HCT116 (cell line): ENCODE measurements around the gene CLDN20. TPM values are rescaled to one million over a fixed set of nuclear protein-coding genes. Genes with fewer than 3 reads are reported as not detected.

Experiments used
- ATAC-seq: fragments of 200-7000 bp; cut with Tn5 transposase; 2 replicates; pipeline ENCODE4 v1.9.1; 2020; ENCODE audit warnings: mild to moderate bottlenecking, moderate library complexity
- BruUV-seq: library from RNA; stranded (reverse); fragments of 400-500 nt; replicated peaks from 2 replicates; lab custom pipeline; 2021; lab: Mats Ljungman, UMichigan
- CTCF ChIA-PET: fragments of 300-600 bp; sonication (Branson Sonifier 250); formaldehyde crosslinking; loops from one replicate; lab custom pipeline; 2021; ENCODE audit warnings: antibody characterized with exemption; lab: Charles Lee
- POLR2A ChIA-PET: fragments of 300-600, 350-600 bp; sonication (Branson Sonifier 250); formaldehyde crosslinking; loops from one replicate; lab custom pipeline; 2021; ENCODE audit warnings: antibody characterized with exemption; lab: Charles Lee
- RAD21 ChIA-PET, 2 experiments: fragments of 300-600 bp; sonication (Branson Sonifier 250); formaldehyde crosslinking; loops; one replicate each; lab custom pipeline; 2023; ENCODE audit warnings: low total read pairs in 2 of 2; ENCODE audit not compliant: uncharacterized antibody in 2 of 2, unreplicated experiment in 2 of 2, low non-redundant PET in 1 of 2; lab: Charles Lee
- DNase-seq: peaks from one replicate; pipeline ENCODE4 v3.0.0-alpha.2; 2010; ENCODE audit warnings: low read depth, low spot score
- H2AFZ ChIP-seq: fragments of 200-600 bp; shearing (Covaris generic), sonication (generic); 2 replicates; pipeline ENCODE4 v1.6.1; 2017; ENCODE audit warnings: low read depth, mixed run types, mixed read lengths, antibody characterized with exemption, low read length; ENCODE audit not compliant: poor library complexity, severe bottlenecking
- H3K27ac ChIP-seq: 2 replicates; pipeline ENCODE4 v1.5.1; 2012; ENCODE audit warnings: low read depth, low read length
- H3K27me3 ChIP-seq: fragments of 200-600 bp; sonication (generic); 2 replicates; pipeline ENCODE4 v1.6.1; 2016; ENCODE audit warnings: mixed run types, low read length, mixed read lengths; ENCODE audit not compliant: insufficient read depth
- H3K36me3 ChIP-seq, 2 experiments: fragments of 200-500 bp in 1 of 2; fragments of 200-600 bp in 1 of 2; sonication (Bioruptor generic) in 1 of 2; sonication (generic) in 1 of 2; 2 replicates each; pipeline versions ENCODE4 v1.5.1 to v1.6.1; 2014 to 2016; ENCODE audit warnings: low read length in 2 of 2, inconsistent platforms in 1 of 2, mixed read lengths in 1 of 2, mixed run types in 1 of 2; ENCODE audit not compliant: insufficient read depth in 2 of 2, control insufficient read depth in 1 of 2
- H3K4me1 ChIP-seq, 2 experiments: fragments of 200-600 bp in 1 of 2; sonication (generic) in 1 of 2; 2 replicates each; pipeline versions ENCODE4 v1.5.1 to v1.6.1; 2012 to 2017; ENCODE audit warnings: low read length in 2 of 2, inconsistent platforms in 1 of 2, mild to moderate bottlenecking in 1 of 2, mixed read lengths in 1 of 2, mixed run types in 1 of 2, moderate library complexity in 1 of 2; ENCODE audit not compliant: insufficient read depth in 2 of 2, control insufficient read depth in 1 of 2
- H3K4me2 ChIP-seq: fragments of 200-600 bp; sonication (generic); 2 replicates; pipeline ENCODE4 v1.6.1; 2017; ENCODE audit warnings: mixed run types, low read length, mixed read lengths
- H3K4me3 ChIP-seq, 2 experiments: fragments of 200-600 bp in 1 of 2; sonication (generic) in 1 of 2; replicated peaks in 1 of 2; 2 replicates each; pipeline ENCODE4 v1.5.1; 2011 to 2016; ENCODE audit warnings: low read length in 2 of 2, control low read depth in 1 of 2, low read depth in 1 of 2, mild to moderate bottlenecking in 1 of 2, mixed read lengths in 1 of 2, mixed run types in 1 of 2
- H3K79me2 ChIP-seq: fragments of 200-600 bp; sonication (generic); 2 replicates; pipeline ENCODE4 v1.6.1; 2017; ENCODE audit warnings: mild to moderate bottlenecking, mixed run types, low read length, moderate library complexity, mixed read lengths; ENCODE audit not compliant: insufficient read depth
- H3K9ac ChIP-seq: fragments of 200-600 bp; sonication (generic); 2 replicates; pipeline ENCODE4 v1.6.1; 2016; ENCODE audit warnings: low read length, mixed read lengths
- H3K9me2 ChIP-seq: fragments of 200-600 bp; sonication (generic), shearing (Covaris generic); 2 replicates; pipeline ENCODE4 v1.6.1; 2017; ENCODE audit warnings: mixed run types, mild to moderate bottlenecking, moderate library complexity; ENCODE audit not compliant: insufficient read depth
- H3K9me3 ChIP-seq, 2 experiments: fragments of 200-500 bp in 1 of 2; fragments of 200-600 bp in 1 of 2; sonication (Bioruptor generic) in 1 of 2; sonication (generic) in 1 of 2; 2 replicates each; pipeline ENCODE4 v1.6.1; 2014 to 2017; ENCODE audit warnings: low read length in 2 of 2, mixed read lengths in 2 of 2, inconsistent platforms in 1 of 2, low read depth in 1 of 2, mild to moderate bottlenecking in 1 of 2, mixed run types in 1 of 2, moderate library complexity in 1 of 2; ENCODE audit not compliant: control insufficient read depth in 1 of 2, insufficient read depth in 1 of 2
- H4K20me1 ChIP-seq: fragments of 200-600 bp; sonication (generic), shearing (Covaris generic); 2 replicates; pipeline ENCODE4 v1.6.1; 2017; ENCODE audit warnings: mixed run types, mild to moderate bottlenecking, moderate library complexity; ENCODE audit not compliant: insufficient read depth
- CBX3 ChIP-seq: IDR thresholded peaks from 2 replicates; pipeline ENCODE4 v1.6.1; 2012; ENCODE audit warnings: low read depth
- EGR1 ChIP-seq: IDR thresholded peaks from 2 replicates; pipeline ENCODE4 v1.6.1; 2012; ENCODE audit warnings: low read depth
- EZH2 ChIP-seq: fragments of 200-600 bp; sonication (generic); IDR thresholded peaks from 2 replicates; pipeline ENCODE4 v1.6.1; 2017; ENCODE audit warnings: antibody characterized with exemption, mixed run types
- EZH2phosphoT487 ChIP-seq: fragments of 200-600 bp; IDR thresholded peaks from 2 replicates; pipeline ENCODE4 v1.6.1; 2018; ENCODE audit warnings: antibody characterized with exemption, borderline replicate concordance
- FOSL1 ChIP-seq: IDR thresholded peaks from 2 replicates; pipeline ENCODE4 v1.6.1; 2012; ENCODE audit warnings: low read depth
- JUND ChIP-seq: IDR thresholded peaks from 2 replicates; pipeline ENCODE4 v1.6.1; 2012
- MAX ChIP-seq: IDR thresholded peaks from 2 replicates; pipeline ENCODE4 v1.6.1; 2012
- POLR2A ChIP-seq: IDR thresholded peaks from 2 replicates; pipeline ENCODE4 v1.7.0; 2011; ENCODE audit warnings: borderline replicate concordance; ENCODE audit not compliant: insufficient read depth, insufficient read length; ENCODE audit errors: extremely low read depth
- RAD21 ChIP-seq: IDR thresholded peaks from 2 replicates; pipeline ENCODE4 v1.6.1; 2012; ENCODE audit warnings: low read depth, mild to moderate bottlenecking
- REST ChIP-seq: IDR thresholded peaks from 2 replicates; pipeline ENCODE4 v1.6.1; 2012; ENCODE audit warnings: low read depth
- SIN3A ChIP-seq: IDR thresholded peaks from 2 replicates; pipeline ENCODE4 v1.6.1; 2012; ENCODE audit warnings: low read depth
- SP1 ChIP-seq: IDR thresholded peaks from 2 replicates; pipeline ENCODE4 v1.6.1; 2012; ENCODE audit warnings: low read depth
- TCF7L2 ChIP-seq: IDR thresholded peaks from 2 replicates; pipeline ENCODE4 v1.7.0; 2011; ENCODE audit warnings: borderline replicate concordance, inconsistent platforms; ENCODE audit not compliant: insufficient read depth, insufficient read length; ENCODE audit errors: extremely low read depth
- YY1 ChIP-seq: IDR thresholded peaks from 2 replicates; pipeline ENCODE4 v1.6.1; 2011; ENCODE audit warnings: low read length, low read depth, moderate library complexity, mild to moderate bottlenecking; ENCODE audit not compliant: insufficient replicate concordance; ENCODE audit errors: extremely low read depth
- intact Hi-C: fragments of 100-400 bp; cut with micrococcal nuclease; formaldehyde crosslinking; loops from 2 replicates; pipeline ENCODE4 v1.10.0; 2022
- total RNA-seq: library from RNA; stranded (reverse); gene quantifications from one replicate; pipeline ENCODE4 v1.2.1, GENCODE V29; 2021; ENCODE audit not compliant: unreplicated experiment

The CLDN20 gene
- total RNA-seq, 1 experiment from 2014 or later = not detected

- TF ChIP-seq POLR2A = no peak
- TF ChIP-seq YY1 = no peak
- POLR2A ChIA-PET = no interaction called here
- CTCF ChIA-PET = no interaction called here
- no peak overlapping the region for H2AFZ ChIP-seq
- H3K27ac ChIP-seq = no peak overlapping the region
- no TSS peak for BruUV-seq
- H3K4me1 ChIP-seq = no peaks in the 10 kb centered on the region
- ATAC-seq (no peak), DNase-seq (no peak)
- H3K4me2 ChIP-seq = no peak overlapping the region
- H3K9ac ChIP-seq = no peak overlapping the region
- no peaks in the 10 kb centered on the region for H3K36me3 ChIP-seq
- H3K79me2 ChIP-seq = no peaks in the 10 kb centered on the region
- H4K20me1 ChIP-seq = no peaks in the 10 kb centered on the region
- intact Hi-C loops = no loop called here
- H3K4me3 ChIP-seq = no peak overlapping the region
- no peaks in the 10 kb centered on the region for H3K9me2 ChIP-seq
- RAD21 ChIA-PET = no interaction called here
- H3K9me3 ChIP-seq = no peaks in the 10 kb centered on the region; a peak in 1 of 4 replicates
- no peaks in the 10 kb centered on the region for H3K27me3 ChIP-seq
These were observed 28.7 kb upstream of the CLDN20 start for GRCh38 chr6:155235087-155235486.

GRCh38 chr6:155237613-155238012 lies 26.2 kb upstream of the CLDN20 start:
- intact Hi-C loops = no loop called here
- H3K9me3 ChIP-seq = no peaks in the 10 kb centered on the region; a peak in 1 of 4 replicates
- H2AFZ ChIP-seq = no peak overlapping the region
- DNase-seq (no peak), ATAC-seq (no peak)
- ChIA-PET RAD21 (no interaction called here), CTCF (no interaction called here), POLR2A (no interaction called here)
- H3K9ac ChIP-seq = no peak overlapping the region
- no TSS peak for BruUV-seq
- H3K36me3 ChIP-seq = no peaks in the 10 kb centered on the region
- no peak overlapping the region for H3K4me3 ChIP-seq
- H3K9me2 ChIP-seq = no peaks in the 10 kb centered on the region
- no peak overlapping the region for H3K4me2 ChIP-seq
- no peaks in the 10 kb centered on the region for H3K27me3 ChIP-seq
- no peaks in the 10 kb centered on the region for H3K79me2 ChIP-seq
- H4K20me1 ChIP-seq = no peaks in the 10 kb centered on the region
- no peak overlapping the region for H3K27ac ChIP-seq
- H3K4me1 ChIP-seq = no peaks in the 10 kb centered on the region
- TF ChIP-seq REST = no peak
- no peak for TF ChIP-seq FOSL1
- TF ChIP-seq JUND = no peak
- no peak for TF ChIP-seq TCF7L2
- no peak for TF ChIP-seq SIN3A
- TF ChIP-seq EZH2phosphoT487 = no peak
- TF ChIP-seq CBX3 = no peak
- no peak for TF ChIP-seq EZH2
- TF ChIP-seq SP1 = no peak
- no peak for TF ChIP-seq EGR1
- TF ChIP-seq MAX = no peak
- TF ChIP-seq RAD21 = no peak
